ENCODE data around the gene SLC26A3.
"Not testable (repeated sequence)": the region's sequence is repeated elsewhere in the genome, so short reads cannot be mapped to it uniquely, and the experiment has no call there.

Gene SLC26A3

DNA sequence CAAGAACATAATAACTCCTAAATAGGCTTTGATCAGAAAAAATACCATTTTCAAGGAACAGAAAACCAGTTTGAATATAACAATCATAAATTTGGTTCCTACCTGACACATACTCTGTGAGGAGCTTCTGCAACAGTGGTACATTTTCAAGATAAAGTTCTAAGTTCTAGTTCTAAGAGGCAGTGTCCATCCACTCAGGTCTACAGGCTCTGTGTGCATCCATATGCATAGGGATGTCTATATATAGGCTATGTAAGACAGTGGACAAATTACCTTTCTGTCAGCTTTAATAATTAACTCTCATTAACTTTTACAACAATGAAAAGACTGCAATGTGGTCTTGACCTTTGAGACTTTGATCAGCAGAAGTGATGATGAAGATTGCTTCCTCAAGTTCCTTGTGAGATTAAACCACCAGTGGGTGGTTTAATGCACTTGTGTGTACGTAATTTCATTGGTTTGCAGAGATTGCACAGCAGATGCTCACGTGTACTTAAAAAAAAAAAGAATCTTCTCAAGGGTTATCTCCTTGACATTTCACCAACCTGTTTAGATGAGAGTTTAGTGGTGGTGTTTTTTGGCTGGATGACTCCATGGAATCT, at the start of gene SLC26A3:
Gene SLC26A3, minus strand, starts transcription at position 215 of the 602 bp plus-strand sequence. CDS start 8,714 bp downstream, outside the sequence.
- Histone ChIP-seq H3K4me3 (ENCODE audit: low read length) (no peak within 1 kb of the TSS), H3K4me1 (ENCODE audit: insufficient read depth, low read length) (no peaks in the 10 kb centered on the region), H3K9me3 (ENCODE audit: low read length) (no peaks in the 10 kb centered on the region), H3K27me3 (ENCODE audit: insufficient read depth, low read length) (no peaks in the 10 kb centered on the region), H3K36me3 (ENCODE audit: insufficient read depth, low read length) (no peaks in the 10 kb centered on the region), H2AFZ (ENCODE audit: low read depth, low read length) (no peak within 1 kb of the TSS)

DNA sequence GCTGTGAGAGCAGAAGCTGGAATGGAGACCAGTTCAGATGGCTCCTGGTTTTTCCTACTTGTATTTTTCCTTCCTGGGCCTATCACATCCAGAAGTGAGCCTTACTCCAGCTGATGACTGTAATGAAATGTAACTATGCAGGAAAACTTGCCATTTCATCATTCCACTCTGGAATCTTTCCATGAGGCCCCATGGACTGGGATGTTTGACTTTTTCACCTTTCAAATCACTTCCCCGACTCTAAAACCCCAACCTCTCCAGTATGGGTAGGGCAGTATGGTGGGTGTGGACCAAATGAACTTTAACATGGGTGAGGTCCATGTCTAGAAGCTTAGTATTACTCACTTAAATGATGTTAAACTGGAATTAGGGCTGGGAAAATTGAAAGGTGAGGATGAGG, 47.6 kb upstream of the SLC26A3 start:
- Histone ChIP-seq H2AFZ (ENCODE audit: low read depth, low read length) (no peak overlapping the region), H3K4me1 (ENCODE audit: insufficient read depth, low read length) (no peaks in the 10 kb centered on the region), H3K9me3 (ENCODE audit: low read length) (no peaks in the 10 kb centered on the region), H3K27me3 (ENCODE audit: insufficient read depth, low read length) (no peaks in the 10 kb centered on the region), H3K4me3 (ENCODE audit: low read length) (no peak overlapping the region), H3K36me3 (ENCODE audit: insufficient read depth, low read length) (no peaks in the 10 kb centered on the region)

DNA sequence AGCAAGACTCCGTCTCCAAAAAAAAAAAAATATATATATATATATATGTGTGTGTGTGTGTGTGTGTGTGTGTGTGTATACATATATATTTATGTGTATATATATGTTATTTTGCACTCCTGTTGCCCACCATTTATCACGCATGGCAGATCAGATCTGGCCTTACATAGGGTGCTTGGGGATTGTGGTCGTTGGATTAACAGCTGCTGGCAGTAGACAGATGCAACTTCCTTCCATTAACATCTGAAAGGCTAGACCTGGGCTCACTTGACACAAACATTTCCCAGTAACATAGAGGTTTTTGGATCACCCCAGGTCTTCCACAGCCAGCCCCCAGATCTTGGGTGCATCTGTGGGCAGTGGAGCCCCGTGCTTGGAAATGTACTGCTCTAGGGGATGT, 47.2 kb upstream of the SLC26A3 start:
- Histone ChIP-seq H2AFZ (ENCODE audit: low read depth, low read length) (no peak overlapping the region), H3K9me3 (ENCODE audit: low read length) (no peaks in the 10 kb centered on the region), H3K4me3 (ENCODE audit: low read length) (no peak overlapping the region), H3K4me1 (ENCODE audit: insufficient read depth, low read length) (no peaks in the 10 kb centered on the region), H3K36me3 (ENCODE audit: insufficient read depth, low read length) (no peaks in the 10 kb centered on the region), H3K27me3 (ENCODE audit: insufficient read depth, low read length) (no peaks in the 10 kb centered on the region)

DNA sequence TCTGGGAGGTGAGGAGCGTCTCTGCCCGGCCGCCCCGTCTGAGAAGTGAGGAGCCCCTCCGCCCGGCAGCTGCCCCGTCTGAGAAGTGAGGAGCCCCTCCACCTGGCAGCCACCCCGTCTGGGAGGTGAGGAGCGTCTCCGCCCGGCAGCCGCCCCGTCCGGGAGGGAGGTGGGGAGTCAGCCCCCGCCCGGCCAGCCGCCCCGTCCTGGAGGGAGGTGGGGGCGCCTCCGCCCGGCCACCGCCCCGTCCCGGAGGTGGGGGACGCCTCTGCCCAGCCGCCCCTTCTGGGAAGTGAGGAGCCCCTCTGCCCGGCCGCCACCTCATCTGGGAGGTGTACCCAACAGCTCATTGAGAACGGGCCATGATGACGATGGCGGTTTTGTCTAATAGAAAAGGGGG, 45.2 kb upstream of the SLC26A3 start:
- not testable (repeated sequence) for H2AFZ ChIP-seq (ENCODE audit: low read depth, low read length); H3K36me3 ChIP-seq (ENCODE audit: insufficient read depth, low read length); H3K9me3 ChIP-seq (ENCODE audit: low read length); H3K27me3 ChIP-seq (ENCODE audit: insufficient read depth, low read length); H3K4me1 ChIP-seq (ENCODE audit: insufficient read depth, low read length); H3K4me3 ChIP-seq (ENCODE audit: low read length)

DNA sequence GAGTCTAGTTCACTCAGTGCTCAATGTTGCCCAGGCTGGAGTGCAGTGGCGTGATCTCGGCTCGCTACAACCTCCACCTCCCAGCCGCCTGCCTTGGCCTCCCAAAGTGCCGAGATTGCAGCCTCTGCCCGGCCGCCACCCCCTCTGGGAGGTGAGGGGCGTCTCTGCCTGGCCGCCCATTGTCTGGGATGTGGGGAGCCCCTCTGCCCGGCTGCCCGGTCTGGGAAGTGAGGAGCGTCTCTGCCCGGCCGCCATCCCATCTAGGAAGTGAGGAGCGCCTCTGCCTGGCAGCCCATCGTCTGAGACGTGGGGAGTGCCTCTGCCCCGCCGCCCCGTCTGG, 44.8 kb upstream of the SLC26A3 start:
- not testable (repeated sequence) for H3K4me3 ChIP-seq (ENCODE audit: low read length); H3K4me1 ChIP-seq (ENCODE audit: insufficient read depth, low read length); H3K9me3 ChIP-seq (ENCODE audit: low read length); H3K36me3 ChIP-seq (ENCODE audit: insufficient read depth, low read length); H3K27me3 ChIP-seq (ENCODE audit: insufficient read depth, low read length); H2AFZ ChIP-seq (ENCODE audit: low read depth, low read length)

DNA sequence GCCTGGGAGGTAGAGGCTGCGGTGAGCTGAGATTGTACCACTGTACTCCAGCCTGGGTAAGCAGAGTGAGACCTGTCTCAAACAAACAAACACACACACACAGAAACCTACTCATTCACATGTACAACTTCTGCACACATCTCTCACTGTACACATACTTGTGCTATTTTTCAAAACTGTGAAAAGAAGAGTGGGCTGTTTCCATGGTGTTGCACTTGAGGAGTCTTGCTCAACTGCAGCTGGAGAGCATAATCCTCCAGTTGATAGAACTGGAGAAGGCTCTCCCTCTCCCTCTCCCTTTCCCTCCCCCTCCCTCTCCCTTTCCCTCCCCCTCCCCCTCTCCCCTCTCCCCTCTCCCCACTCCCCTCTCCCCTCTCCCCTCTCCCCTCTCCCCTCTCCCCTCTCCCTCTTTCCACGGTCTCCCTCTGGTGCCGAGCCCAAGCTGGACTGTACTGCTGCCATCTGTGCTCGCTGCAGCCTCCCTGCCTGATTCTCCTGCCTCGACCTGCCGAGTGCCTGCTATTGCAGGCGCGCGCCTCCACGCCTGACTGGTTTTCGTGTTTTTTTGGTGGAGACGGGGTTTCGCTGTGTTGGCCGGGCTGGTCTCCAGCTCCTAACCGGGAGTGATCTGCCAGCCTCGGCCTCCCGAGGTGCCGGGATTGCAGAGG, 44.3 kb upstream of the SLC26A3 start:
- H3K4me3 ChIP-seq (ENCODE audit: low read length) = no peak overlapping the region

DNA sequence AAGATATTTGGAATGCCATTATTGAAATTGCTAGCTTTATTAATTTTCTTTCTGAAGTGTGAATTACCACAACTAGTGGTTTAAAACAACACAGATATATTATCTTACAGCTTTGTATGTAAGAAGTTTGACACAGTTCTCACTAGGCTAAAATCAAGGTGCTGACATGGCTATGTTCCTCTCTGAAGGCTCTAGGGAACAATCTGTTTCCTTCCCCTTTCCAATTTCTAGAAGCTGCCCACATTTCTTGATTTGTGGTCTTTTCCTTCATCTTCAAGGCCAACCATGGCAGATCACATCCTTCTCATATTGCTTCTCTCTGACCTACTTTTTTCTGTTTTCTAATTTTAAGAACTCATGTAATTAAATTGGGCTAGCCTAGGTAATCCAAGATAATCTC, 43.3 kb upstream of the SLC26A3 start:
- no peak overlapping the region for H3K4me3 ChIP-seq (ENCODE audit: low read length)
- no peaks in the 10 kb centered on the region for H3K36me3 ChIP-seq (ENCODE audit: insufficient read depth, low read length)
- no peaks in the 10 kb centered on the region for H3K27me3 ChIP-seq (ENCODE audit: insufficient read depth, low read length)
- H3K9me3 ChIP-seq (ENCODE audit: low read length) = no peaks in the 10 kb centered on the region
- no peak overlapping the region for H2AFZ ChIP-seq (ENCODE audit: low read depth, low read length)
- H3K4me1 ChIP-seq (ENCODE audit: insufficient read depth, low read length) = no peaks in the 10 kb centered on the region

More for the DNA sequence above, 44.3 kb upstream of the SLC26A3 start:
- no peaks in the 10 kb centered on the region for H3K27me3 ChIP-seq (ENCODE audit: insufficient read depth, low read length)
- no peaks in the 10 kb centered on the region for H3K9me3 ChIP-seq (ENCODE audit: low read length)
- H2AFZ ChIP-seq (ENCODE audit: low read depth, low read length) = no peak overlapping the region
- H3K4me1 ChIP-seq (ENCODE audit: insufficient read depth, low read length) = no peaks in the 10 kb centered on the region
- H3K36me3 ChIP-seq (ENCODE audit: insufficient read depth, low read length) = no peaks in the 10 kb centered on the region

DNA sequence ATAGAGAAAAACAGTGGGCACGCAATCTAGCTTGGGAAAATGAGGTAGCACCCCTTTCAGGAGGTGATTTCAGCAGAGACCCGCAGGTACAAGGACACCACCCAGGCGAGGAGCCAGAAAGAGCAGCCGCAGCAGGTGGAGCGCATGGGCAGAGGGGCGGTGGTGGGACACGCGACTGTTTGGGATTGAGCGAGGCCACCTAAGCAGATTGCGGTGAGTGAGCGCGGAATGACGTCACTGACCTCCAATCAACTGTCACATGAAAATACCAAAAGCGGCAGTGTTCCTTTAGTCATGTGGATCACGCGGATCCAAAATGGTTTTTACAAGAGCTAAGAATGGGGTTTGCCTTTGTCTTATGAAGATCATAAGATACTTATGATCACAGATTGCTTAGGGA, 40.2 kb upstream of the SLC26A3 start:
- Histone ChIP-seq H3K27me3 (ENCODE audit: insufficient read depth, low read length) (peaks cover 3% of the 10 kb centered on the region), H3K9me3 (ENCODE audit: low read length) (no peaks in the 10 kb centered on the region), H3K4me1 (ENCODE audit: insufficient read depth, low read length) (no peaks in the 10 kb centered on the region), H3K36me3 (ENCODE audit: insufficient read depth, low read length) (no peaks in the 10 kb centered on the region), H3K4me3 (ENCODE audit: low read length) (no peak overlapping the region), H2AFZ (ENCODE audit: low read depth, low read length) (no peak overlapping the region)

DNA sequence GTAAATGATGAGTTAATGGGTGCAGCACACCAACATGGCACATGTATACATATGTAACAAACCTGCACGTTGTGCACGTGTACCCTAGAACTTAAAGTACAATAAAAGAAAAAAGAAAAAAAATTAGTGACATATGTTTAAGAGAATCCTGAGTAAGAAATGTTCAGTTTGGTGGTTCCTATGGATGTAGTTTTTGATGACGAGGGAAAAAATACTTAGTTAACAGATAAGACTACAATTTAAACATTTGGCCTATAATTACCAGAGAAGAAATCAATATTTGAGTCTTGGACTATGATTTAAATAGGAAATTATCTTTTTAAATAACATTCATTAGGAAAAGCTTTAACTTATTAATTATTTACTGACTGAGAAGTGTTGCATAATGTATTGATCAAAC, 39.2 kb upstream of the SLC26A3 start:
- no peaks in the 10 kb centered on the region for H3K4me1 ChIP-seq (ENCODE audit: insufficient read depth, low read length)
- H2AFZ ChIP-seq (ENCODE audit: low read depth, low read length) = no peak overlapping the region
- H3K27me3 ChIP-seq (ENCODE audit: insufficient read depth, low read length) = peaks cover 3% of the 10 kb centered on the region
- H3K36me3 ChIP-seq (ENCODE audit: insufficient read depth, low read length) = no peaks in the 10 kb centered on the region
- no peaks in the 10 kb centered on the region for H3K9me3 ChIP-seq (ENCODE audit: low read length)
- no peak overlapping the region for H3K4me3 ChIP-seq (ENCODE audit: low read length)

DNA sequence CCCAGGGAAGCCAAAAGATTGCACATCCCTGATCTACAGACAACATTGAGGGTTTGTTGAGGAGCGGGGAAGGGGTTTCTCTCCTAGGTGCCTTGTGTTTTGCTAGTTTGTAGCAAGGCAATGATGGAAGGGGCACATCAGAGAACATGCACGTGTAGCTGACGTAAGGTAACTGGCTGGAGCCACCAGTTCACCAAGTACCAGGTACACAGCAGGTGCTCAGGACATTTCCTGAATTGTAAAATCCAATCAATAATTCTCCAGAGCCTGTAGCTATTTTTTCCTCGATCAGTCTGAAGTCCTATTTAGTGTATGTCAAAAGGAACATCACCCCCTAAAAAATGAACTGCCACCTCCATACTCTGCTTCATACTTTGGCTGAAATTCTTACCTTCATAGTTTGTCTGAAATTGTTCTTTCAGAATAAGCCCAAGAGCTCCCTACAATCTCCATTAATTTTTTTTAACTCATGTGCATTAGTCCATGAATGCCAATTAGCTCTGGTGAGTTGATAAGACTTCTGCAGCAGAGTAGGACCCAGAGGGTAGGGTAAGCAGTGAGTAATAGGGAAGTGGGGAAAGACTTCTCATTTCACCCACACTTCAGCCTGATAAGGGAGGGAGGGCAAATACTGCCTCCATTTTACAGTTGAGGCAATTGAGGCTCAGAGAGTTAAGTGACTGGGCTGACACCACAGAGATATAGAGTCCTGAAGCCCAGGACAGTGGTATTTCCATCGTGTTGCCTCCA, 36.0 kb upstream of the SLC26A3 start:
- no peaks in the 10 kb centered on the region for H3K36me3 ChIP-seq (ENCODE audit: insufficient read depth, low read length)
- H2AFZ ChIP-seq (ENCODE audit: low read depth, low read length) = no peak overlapping the region
- H3K4me3 ChIP-seq (ENCODE audit: low read length) = no peak overlapping the region
- H3K9me3 ChIP-seq (ENCODE audit: low read length) = no peaks in the 10 kb centered on the region
- H3K4me1 ChIP-seq (ENCODE audit: insufficient read depth, low read length) = no peaks in the 10 kb centered on the region
- peaks cover 3% of the 10 kb centered on the region for H3K27me3 ChIP-seq (ENCODE audit: insufficient read depth, low read length)

DNA sequence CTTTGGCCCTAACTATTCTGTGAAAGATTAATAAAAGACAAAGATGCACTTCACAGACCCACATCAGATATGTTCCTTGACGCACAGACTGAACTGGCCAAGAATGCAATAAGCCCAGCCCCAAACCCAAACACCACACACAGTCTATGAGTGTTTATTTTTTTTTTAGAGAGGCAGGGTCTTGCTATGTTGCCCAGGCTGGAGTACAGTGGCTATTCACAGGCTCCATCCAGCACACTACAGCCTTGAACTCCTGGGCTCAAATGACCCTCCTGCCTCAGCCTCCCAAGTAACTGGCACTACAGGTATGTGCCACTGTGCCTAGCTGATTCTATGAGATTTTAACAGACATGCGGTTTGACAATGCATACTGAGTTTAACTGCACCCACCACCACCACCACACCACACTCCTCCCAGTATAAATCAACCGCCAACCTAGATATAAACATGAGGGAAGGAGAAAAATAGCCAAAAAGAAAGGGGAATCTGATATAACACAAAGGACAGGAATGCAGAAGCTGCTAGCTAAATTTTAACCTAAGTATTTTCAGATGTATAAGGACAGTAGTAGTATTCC, 35.1 kb upstream of the SLC26A3 start:
- no peak overlapping the region for H3K4me3 ChIP-seq (ENCODE audit: low read length)
- H3K36me3 ChIP-seq (ENCODE audit: insufficient read depth, low read length) = no peaks in the 10 kb centered on the region
- no peaks in the 10 kb centered on the region for H3K4me1 ChIP-seq (ENCODE audit: insufficient read depth, low read length)
- H3K27me3 ChIP-seq (ENCODE audit: insufficient read depth, low read length) = peaks cover 3% of the 10 kb centered on the region
- H3K9me3 ChIP-seq (ENCODE audit: low read length) = no peaks in the 10 kb centered on the region
- H2AFZ ChIP-seq (ENCODE audit: low read depth, low read length) = no peak overlapping the region

DNA sequence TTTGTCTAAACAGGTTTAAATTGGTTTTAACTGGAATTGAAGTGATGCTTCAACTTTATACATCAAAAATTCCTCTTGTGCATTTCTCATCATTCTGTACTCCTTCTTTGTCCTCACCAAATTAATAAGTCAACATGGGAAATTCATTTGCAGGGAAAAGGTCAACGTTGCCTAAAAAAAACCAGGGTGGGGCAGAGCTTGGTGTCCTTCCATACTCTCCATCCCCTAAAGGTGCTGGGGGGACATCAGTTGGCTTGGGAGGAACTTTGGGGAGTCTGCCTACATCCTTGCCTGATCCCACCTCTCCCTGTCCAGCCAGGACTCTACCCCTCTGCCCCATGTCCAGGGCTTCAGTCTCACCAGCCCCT, 34.1 kb upstream of the SLC26A3 start:
- Histone ChIP-seq H3K4me3 (ENCODE audit: low read length) (no peak overlapping the region), H3K4me1 (ENCODE audit: insufficient read depth, low read length) (no peaks in the 10 kb centered on the region), H3K27me3 (ENCODE audit: insufficient read depth, low read length) (peaks cover 3% of the 10 kb centered on the region), H3K9me3 (ENCODE audit: low read length) (no peaks in the 10 kb centered on the region), H3K36me3 (ENCODE audit: insufficient read depth, low read length) (no peaks in the 10 kb centered on the region), H2AFZ (ENCODE audit: low read depth, low read length) (no peak overlapping the region)
